AG04449 (cell line): ENCODE results near the gene PPP1R27.

Experiments
- CTCF ChIA-PET: fragments of 350-600 bp; formaldehyde crosslinking; extraction: SDS; loops from one replicate; lab custom pipeline; 2021; ENCODE audit warnings: antibody characterized with exemption; lab: Yijun Ruan, JAX
- POLR2A ChIA-PET: fragments of 400-600, 350-600 bp; formaldehyde crosslinking; extraction: SDS; loops from one replicate; lab custom pipeline; 2020; ENCODE audit warnings: antibody characterized with exemption, inconsistent platforms; lab: Yijun Ruan, JAX
- DNase-seq: peaks from one replicate; pipeline ENCODE4 v3.0.0-alpha.2; 2010; ENCODE audit warnings: low read depth, low spot score
- H3K4me3 ChIP-seq: 2 replicates; pipeline ENCODE4 v1.5.1; 2011; ENCODE audit warnings: low read depth, mild to moderate bottlenecking, control low read depth, low read length
- CTCF ChIP-seq: IDR thresholded peaks from one replicate; pipeline ENCODE4 v1.5.1; 2011; ENCODE audit warnings: mild to moderate bottlenecking, moderate library complexity, low read length, control low read depth, inconsistent platforms; ENCODE audit not compliant: insufficient read depth; ENCODE audit errors: missing control alignments

The PPP1R27 gene

DNA sequence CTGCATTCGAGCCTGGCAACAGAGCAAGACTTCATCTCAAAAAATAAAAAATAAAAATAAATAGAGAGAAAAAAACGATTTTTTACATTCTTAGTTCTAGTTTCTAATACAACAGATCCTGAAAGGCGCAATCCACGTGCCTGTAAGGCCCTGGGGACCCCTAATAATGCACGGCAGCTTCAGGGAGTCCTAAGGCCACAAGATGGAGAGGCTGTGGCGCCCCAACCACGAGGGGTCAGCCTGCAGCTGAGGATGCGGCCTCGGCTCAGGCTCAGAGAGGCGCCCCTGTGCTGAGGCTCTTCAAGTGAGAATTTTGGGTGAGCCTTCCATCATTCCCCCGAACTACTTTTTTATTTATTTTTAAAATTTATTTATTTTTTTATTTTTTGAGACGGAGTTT is 14.6 kb upstream of the PPP1R27 start:
- no peak overlapping the region for H3K4me3 ChIP-seq
- no peak for TF ChIP-seq CTCF
- ChIA-PET POLR2A (no interaction called here), CTCF (no interaction called here)
- DNase-seq = no peak

GRCh38 chr17:81846743-81847689 is 12.2 kb upstream of the PPP1R27 start:
- no peak for TF ChIP-seq CTCF
- ChIA-PET CTCF (no interaction called here), POLR2A (interaction anchor here (0.6 kb wide), 1 partner anchor 9 kb away, joined by 3 read pairs; no protein-coding TSS in a partner anchor)
- no peak for DNase-seq
- H3K4me3 ChIP-seq = no peak overlapping the region

DNA sequence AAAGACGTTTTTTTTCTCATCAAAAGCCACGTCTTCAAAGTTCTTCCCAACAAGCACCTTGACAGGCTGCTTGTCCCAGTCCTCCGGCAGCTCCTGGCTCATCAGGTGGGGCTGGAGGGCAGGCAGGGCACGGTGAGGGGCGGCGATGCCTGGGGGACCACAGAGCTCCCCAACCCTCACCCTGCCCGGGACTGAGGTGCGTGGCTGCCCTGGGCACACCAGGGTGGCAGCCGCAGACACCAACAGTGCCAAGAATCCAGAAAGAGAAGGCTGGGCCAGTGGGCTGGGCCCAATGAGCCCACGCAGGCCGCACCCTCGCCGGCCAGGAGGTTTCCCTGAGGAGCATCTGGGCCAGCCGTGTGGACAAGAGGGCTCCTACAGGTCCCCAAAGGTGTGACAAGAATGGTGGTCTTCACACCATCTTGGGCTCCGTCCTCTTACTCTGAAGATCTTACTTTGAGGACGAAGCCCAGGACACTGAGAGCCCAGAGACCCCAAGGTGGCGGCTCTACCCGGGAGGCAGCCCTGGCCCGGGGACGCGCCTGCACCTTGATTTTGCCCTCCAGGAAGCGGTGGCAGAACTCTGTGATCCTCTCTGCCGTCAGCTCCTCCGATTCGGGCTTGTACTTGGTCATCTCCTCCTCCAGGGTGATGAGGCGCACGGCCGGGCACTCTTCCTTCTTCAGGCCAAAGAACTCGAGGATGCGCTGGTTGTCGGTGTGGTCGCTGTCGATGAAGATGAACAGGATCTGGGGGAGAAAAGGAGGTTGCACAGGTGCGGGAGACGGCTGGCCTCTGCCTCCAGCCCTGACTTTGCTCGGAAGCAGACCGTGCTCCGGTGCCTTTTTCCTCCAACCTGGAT is 11.3 kb upstream of the PPP1R27 start:
- no peak for DNase-seq
- TF ChIP-seq CTCF = no peak
- ChIA-PET POLR2A (interaction anchor here (1.0 kb wide), 1 partner anchor 13 kb away, joined by 4 read pairs; the partner anchor contains the start of gene MCRIP1), CTCF (interaction anchor here (1.4 kb wide), 1 partner anchor 9 kb away, joined by 3 read pairs; no protein-coding TSS in a partner anchor)
- no peak overlapping the region for H3K4me3 ChIP-seq

DNA sequence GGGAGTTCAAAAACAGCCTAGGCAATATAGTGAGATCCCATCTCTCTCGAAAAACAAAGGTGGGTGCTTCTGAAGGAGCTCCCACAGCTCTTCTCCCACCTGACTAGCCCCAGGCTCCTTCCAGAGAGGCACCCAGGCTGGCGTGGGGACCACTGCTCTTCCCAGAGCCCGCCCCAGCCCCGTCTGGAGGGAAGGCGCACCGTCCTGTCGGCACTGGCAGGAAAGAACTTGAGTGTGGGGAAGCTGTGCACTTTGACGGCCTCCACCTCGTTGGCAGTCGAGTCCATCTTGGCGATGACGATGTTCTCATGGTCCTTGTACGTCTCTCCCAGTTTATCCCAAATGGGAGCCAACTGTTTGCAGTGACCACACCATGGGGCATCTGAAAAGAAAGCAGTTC is 10.5 kb upstream of the PPP1R27 start:
- CTCF ChIA-PET = interaction anchor here (1.4 kb wide), 1 partner anchor 10 kb away, joined by 3 read pairs; no protein-coding TSS in a partner anchor
- no peak overlapping the region for H3K4me3 ChIP-seq
- no peak for TF ChIP-seq CTCF
- no peak for DNase-seq
- POLR2A ChIA-PET = interaction anchor here (1.0 kb wide), 1 partner anchor 12 kb away, joined by 4 read pairs; the partner anchor contains the start of gene MCRIP1

DNA sequence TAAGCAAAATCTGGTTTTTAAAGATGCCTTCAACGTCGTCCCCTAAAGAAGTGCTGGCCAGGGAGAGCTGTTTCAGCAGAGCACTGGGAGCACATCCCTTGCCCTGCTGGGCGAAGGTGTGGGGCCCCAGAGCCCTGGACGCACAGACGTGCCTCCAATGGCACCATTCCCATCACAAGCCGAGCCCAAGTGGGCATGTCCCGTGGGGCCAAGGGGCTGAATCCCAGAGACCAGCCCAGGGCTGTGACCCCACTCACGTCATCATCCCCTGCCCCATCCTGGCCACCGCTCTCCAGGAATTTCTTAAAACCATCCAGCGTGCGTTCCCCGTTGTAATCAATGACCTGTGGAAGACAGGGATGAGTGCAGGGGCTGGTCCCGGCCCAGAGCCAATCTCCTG is 10.0 kb upstream of the PPP1R27 start:
- no peak for DNase-seq
- no peak overlapping the region for H3K4me3 ChIP-seq
- no peak for TF ChIP-seq CTCF
- ChIA-PET POLR2A (interaction anchor here (1.0 kb wide), 1 partner anchor 12 kb away, joined by 4 read pairs; the partner anchor contains the start of gene MCRIP1), CTCF (interaction anchor here (1.4 kb wide), 1 partner anchor 10 kb away, joined by 3 read pairs; no protein-coding TSS in a partner anchor)
